IPS DF 19.7 (cell line): ENCODE data around the gene NIN.
"Not testable (repeated sequence)": the region's sequence is repeated elsewhere in the genome, so short reads cannot be mapped to it uniquely, and the experiment has no call there.

Experiments used
- DNase-seq: peaks from one replicate; pipeline ENCODE4 v3.0.0-alpha.2; 2013; ENCODE audit warnings: low read depth, low spot score

NIN gene

DNA sequence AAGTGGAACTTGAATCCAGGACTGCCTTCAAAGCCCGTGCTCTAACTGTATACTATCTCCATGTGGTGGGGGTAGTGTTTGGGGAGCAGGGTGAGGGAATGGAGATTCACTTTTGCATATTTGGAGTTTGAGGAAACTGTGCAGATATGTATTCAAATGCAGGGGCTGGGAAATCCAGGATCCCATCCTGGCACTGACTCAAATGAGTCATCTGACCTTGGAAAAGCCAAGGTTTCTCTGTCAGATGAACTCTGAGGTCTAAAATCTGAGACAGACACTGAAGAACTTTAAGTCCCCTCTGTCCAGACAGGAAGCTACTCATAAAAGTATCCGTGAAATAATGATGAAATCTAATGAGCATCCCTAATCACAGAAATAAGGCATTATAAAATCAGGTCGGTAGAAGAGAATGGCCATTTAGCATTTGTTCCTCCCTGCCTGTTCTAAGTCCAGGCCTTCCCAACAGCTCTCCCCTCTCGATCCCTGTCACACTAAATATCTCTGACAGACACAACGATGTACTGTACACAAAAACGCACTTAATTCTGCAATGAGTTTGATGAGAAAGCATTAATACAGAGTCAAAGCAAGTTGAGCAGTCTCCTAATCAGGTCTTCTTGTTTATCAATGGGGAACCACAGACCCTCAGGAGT lies 14.4 kb downstream of the NIN start:
- DNase-seq, result no peak

DNA sequence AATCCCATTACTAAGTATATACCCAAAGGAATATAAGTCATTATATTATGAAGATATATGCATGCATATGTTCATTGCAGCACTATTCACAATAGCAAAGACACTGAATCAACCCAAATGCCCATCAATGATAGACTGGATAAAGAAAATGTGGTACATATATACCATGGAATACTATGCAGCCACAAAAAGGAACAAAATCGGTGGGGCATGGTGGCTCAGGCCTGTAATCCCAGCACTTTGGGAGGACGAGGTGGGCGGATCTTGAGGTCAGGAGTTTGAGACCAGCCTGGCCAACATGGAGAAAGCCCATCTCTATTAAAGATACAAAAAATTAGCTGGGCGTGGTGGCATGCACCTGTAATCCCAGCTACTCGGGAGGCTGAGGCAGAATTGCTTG lies 15.4 kb downstream of the NIN start:
- DNase-seq, result not testable (repeated sequence)

DNA sequence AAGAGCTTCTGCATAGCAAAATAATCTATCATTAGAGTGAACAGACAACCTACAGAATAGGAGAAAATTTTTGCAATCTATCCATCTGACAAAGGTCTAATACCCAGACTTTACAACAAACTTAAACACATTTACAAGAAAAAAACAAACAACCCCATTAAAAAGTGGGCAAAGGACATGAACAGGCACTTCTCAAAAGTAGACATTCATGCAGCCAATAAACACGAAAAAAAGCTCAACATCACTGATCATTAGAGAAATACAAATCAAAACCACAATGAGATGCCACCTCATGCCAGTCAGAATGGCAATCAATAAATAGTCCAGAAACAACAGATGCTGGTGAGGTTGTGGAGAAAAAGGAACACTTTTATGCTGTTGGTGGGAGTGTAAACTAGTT lies 15.9 kb downstream of the NIN start:
- DNase-seq, result not testable (repeated sequence)

DNA sequence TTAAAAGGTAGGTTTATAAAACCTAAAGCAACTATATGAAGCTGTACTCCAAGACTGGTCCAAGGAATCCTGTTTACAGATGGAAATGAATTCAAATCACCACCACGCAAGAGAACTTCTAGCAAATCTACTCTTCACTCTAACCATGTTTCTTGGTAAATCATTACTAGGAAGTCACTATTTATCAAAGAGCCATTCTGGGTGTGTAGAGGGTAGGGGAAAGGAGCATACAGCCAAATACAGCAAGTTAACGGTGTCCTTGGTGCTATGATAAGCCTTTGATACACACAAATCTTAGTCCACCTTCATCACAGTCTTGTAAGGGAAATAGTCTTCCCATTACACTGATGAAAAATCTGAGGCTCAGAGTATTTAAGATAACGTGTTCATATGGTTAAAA lies 16.8 kb downstream of the NIN start:
- DNase-seq, result no peak

DNA sequence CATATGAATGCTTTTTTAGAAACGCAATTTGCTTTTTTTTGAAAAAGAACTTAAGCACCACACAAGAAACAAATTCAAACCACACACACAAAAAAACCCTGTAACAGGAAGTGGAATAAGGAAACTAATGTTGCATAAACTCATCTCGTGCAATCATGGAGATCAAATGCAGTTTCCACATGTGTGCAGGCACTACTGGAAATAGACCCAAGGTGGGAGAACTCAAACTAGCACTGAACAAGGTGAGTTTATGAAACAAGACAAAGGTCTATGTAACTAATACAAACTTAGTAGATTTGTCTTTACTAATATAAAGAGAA lies 17.5 kb downstream of the NIN start:
- DNase-seq, result no peak

DNA sequence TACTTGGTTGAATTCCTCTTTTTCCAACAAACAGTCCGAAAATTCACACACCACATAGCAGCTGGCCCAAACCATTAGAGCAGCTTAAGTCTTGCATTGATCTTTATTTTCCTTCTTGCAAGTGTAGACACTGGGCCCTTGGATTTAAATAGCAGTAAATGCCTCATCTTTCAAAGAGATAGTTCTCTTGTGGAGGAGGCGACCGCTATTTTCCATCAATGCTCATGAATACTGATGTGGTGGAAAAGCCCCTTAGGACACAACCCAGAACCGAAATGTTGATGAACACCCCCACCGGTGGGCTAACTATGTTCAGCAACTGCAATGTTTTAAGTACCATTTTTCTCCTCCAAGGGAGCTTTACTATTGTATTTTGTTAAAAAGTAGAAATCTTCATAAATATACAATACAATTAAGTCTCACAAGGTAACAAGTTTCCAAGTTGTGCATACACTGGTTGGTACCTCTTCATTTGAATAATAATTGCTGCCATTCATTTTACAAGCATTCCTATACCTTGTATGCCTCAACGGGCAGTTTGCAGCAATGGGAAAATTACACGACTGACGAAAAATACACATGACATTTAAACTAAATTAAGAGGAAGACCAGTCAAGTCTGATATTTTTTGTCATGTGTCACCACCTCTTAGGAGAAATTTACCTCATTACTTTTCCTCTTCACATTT lies 18.0 kb downstream of the NIN start:
- DNase-seq, result no peak

DNA sequence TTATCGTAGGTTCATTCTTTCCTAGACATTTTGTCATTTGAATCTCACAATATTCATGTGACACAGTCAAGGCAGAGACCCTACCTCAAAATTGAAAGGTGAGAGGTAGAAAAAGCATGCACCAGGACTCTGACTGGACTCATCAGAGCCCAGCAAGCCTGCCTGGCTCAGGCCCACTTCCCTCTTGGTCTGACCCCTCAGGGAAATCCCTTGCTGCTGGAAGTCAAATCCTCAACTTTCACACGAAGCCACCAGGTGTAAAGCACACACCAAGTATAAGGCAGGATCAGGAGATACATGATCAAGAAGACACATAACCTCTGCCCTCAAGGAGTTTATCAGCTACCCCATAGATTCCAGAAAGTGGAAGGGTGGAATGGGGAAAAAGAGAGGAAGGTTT lies 18.8 kb downstream of the NIN start:
- no peak for DNase-seq

DNA sequence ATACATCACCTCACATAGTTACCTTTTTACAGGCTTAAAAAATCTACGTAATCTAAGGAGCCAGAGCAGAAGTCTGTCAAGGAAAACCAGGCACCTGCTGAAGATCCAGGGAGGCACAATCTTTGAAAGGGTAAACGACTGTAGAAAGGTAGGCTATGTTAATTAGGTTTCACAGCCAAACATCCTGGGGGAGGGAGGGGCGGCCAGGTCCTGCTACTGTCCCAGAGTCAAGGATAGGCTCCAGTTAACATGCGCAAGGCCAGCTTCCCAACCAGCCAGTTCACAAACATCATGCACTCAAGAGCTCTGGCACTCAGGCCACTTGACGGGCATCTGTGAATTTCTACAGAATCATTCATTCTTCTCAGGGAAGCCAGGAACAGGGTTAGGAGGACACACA lies 22.9 kb downstream of the NIN start:
- DNase-seq, result no peak

DNA sequence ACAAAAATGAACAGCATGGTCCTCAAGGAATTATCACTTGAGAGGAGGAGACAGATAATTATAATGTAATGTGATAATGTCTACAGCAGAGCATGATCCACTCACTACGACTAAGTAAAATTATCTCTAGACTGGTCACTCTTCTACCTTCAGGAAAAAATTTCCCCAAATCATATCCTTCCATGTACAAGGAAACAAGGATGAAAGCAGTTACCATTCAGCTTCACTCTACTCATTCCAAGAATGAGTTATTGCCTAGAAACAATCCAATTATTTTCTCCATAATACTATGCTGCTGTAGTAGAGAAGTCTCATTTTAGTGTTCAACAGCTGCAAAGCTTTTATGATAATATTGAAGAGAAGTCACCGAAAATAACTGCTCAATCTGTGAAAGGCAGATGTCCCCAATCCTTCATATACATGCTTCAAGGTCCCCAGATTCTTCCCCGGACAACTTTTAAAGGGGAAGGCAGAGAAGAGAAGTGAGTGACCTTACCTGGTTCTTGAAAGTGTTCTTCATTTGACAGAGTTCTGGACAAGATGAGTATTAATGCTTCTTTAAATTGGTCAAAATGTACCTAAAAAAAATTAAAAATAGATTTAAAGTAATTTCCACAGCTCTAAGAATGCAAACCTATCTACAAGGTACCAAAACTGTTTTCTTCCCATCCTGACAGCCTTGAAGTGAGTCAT lies 24.6 kb downstream of the NIN start:
- DNase-seq, result no peak

DNA sequence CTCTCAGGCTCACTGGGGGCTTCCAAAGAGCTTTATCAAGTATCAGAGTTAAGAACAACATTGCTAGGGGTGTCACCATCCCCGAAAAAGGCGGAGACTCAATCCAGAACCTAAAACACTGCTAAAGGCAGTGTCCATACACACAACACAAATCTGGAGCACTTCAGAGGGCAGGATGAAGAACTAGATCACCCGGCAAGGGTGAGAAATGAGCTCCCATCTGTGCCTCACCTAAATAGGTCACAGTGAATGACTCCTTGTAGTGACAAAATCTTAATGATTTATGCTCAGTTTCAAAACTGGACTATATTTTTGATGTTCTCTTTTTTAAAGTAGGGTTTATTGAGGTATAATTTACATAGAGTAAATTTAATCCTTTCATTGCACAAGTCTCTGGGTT lies 25.6 kb downstream of the NIN start:
- no peak for DNase-seq

DNA sequence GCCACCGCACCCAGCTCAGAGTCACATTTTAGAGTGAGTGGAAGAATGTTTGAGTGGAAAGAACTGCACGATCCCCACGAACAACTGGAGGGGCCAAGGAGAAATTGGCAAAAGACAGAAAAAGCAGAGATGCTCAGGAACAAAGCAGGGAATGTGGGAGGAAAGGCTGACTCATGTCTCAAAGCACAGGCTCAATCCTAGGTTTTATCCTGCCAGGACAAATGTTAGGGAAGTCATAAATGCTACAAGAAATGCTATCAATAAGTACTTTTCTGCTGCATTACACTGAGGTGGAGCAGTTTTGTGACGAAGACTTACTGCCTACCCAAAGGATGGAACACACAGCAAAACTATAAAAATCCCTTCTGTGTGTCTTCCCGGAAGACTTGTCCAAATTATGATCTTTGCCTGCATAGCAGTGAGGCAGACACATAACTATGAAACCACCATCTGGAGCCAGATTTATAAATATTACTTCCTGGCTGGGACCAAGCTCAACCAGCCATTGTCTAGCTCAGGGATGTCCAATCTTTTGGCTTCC lies 26.7 kb downstream of the NIN start:
- no peak for DNase-seq

DNA sequence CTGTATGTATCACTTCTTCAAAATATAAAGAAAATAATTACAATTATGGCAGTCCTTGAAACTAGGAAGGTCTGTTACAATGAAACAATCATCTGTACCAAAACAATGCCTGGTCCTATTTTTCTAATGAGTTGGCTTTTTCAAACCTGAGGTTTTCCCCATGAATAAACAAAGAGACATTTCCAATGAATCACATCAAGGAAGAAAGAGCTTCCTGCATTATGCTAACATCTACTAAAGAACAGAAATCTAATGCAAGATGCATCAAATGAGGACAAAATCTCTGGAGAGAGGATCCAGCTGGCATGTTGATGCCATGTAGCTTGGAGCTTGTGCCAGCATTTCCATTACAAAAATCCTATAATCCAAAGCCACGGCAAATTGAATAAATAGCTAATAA lies 29.3 kb downstream of the NIN start:
- no peak for DNase-seq

DNA sequence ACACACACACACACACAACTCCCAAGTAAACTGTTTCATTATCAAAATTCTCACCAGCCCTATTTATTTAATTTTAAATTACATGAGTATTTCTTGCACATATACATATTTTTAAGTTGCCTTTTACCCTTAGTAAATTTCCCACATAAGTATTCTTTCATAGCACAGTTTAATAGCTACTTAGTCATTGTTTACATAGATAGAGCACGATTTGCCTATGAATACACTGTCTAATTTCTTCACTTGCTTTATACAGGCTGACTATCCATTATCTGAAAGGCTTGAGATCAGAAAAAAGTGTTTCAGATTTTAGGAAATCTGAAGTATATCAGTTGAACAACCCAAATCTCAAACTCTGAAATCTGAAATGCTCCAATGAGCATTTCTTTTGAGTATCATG lies 30.9 kb downstream of the NIN start:
- no peak for DNase-seq

DNA sequence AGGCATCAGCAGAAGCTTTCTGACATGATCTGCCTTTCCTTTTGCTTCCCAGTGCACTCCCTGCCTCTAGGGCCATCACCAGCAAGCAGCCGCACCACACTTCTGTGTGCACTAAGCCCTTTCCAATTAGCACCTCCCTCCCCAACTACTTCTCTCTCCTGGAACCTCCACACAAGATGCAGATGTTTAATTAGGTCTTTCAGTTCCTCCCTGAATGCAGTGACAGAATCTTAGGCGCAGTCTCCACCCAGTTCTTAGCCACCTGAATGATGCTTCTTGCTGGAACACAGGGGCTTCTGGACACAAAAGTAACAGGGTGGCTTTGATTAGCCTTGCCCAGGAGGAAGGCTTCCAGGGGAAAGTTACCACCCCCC lies 32.9 kb downstream of the NIN start:
- no peak for DNase-seq

DNA sequence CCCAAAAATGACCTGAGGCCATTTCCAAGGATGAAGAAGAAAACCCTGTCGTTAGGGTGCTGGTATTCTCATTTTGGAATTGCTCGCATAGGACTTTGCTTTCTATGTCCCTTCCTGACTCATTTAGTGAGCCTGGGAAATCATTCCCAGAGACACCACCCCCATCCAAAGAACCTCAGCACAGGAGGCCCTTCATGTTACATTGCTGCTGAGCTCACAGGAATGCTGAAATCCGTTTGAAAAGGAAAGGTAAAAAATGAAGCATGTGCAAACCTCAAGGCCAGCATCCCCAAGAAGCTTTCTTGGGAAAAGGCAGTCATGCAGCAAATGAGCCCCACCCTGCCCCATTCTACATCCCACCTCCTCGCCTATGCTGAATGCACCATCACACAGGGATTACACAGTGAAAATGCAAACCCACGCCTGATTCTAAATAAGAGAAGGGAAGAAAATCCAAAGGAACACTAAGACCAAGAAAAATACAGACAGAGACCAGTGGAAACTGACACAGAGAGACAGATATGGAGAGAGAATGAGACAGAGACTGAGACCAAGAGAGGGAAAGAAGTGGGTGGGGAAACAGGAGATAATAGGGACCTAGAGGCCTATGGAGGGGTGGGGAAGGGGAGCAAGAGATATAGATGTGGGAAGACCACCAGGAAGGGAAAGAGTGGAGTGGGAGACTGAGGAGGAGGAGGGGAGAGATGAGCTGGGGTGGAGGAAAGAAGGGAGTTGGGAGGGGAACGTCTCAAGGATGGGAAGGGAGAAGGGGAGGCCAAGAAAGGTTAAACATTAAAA lies 33.5 kb downstream of the NIN start:
- no peak for DNase-seq

DNA sequence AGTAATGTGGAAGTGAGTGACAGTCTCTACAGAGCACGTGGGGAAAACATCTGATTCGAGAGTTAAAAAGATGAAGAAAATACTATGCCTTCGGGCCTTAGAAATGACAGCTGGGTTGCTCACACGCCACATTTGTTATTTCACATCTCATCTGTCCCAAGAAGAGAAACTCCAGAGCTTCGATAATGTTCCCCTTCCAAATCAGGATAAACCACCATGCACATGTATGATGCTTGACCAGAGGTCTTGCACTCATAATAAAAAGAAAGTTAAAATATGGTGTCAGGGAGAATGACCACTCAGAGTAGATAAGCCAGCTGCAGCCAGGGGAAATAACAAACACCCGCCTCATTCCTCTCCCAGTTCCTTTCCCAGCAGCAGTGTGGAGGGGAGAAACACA lies 34.6 kb downstream of the NIN start:
- DNase-seq, result no peak

DNA sequence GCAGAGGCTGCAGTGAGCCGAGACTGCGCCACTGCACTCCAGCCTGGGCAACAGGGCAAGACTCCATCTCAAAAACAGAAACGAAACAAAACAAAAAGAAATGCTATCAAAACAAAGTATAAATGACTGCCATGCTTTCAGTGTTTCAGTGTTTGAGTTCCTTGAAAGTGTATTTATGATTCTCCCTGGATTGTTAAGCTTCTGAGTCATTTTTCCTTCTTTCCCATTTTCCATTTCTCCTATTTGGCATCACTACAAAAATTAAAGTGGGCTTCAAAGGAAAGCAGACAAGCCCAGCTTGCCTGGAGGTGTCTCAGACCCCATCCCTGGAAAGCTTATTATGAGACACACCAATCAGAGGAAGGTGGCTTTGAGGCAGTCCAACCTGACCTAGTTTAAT lies 35.1 kb downstream of the NIN start:
- no peak for DNase-seq

DNA sequence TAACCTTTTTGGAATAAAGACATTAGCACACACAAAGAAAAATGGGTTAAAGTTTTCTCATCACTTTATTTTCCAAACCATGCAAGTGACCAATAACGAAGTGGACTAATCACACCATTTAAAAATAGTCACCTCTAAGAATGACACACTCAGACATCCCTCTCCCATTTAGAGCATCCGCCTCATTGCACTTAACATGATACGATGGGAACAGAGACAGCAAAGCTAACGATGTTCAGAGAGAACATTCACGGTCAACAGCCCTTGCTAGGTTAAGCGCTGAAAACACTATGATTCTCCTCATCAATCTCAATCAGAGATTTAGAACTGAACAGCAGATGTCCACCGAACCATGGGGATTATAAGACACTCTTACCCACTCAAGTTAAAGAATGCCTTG lies 35.8 kb downstream of the NIN start:
- no peak for DNase-seq

DNA sequence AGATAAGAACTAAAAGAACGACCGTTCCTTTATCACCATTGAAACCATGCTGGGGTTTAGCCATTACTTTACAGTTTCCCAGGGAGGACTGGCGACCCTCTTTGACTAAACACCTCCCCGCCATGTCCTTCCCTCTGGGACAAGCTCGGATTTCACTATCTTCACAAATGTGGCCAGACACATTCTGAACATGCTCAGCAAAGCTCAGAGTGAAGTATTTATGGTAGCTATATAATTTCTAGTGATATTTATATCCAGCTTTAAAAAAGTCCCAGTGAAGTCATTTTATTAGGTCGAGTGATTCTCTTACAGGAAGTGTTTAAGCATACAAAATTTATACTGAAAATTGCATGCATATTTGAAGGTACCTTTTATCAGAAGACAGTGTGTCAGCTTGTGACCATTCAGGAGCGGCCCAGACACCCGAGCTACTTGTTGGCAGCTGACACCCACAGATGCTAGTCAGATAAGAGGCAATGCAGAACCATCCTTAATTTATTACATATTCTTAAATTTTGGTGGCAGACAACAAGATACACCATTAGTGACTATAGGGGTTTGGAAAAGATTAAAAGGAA lies 36.8 kb downstream of the NIN start:
- no peak for DNase-seq

DNA sequence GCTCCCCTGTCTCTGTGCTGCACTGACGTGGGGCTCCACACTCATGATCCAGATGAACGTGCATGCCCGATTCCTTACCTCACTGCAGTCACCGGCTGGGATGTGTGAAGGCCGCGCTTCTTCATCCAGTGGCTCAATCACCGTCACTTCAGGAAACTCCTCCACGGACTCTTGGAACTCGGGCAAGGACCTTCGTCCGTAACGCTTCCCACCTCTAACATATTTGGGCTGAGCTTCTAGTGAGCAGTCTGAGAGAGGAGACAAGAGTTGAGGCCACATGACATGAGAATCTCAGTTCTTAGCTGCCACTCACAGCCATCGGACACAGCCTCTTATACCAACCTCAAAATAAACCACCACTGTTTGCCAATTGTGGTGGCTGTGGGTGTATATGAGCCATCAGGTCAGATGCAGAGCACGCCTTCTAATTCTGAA lies 38.3 kb downstream of the NIN start:
- DNase-seq, result no peak

DNA sequence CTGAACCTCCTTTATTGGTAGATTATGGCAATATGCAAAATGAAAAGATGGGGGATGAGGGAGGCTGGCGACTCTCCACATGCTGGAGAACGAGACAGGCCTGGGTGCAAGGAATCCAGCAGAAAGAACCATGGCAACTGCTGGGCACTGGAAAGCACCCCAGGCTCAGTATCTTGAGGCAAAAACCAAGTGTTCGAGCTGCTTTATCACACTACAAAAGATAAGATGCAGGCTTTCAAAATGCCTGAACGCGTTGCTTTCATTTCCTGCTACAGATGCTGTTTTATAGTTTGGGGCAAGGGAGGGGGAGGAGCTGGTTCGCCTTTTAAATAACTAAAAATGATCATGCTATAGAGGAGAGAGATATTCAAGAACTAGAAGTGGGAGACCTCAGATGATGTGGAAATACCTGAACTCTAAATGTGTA lies 38.9 kb downstream of the NIN start:
- DNase-seq, result no peak

DNA sequence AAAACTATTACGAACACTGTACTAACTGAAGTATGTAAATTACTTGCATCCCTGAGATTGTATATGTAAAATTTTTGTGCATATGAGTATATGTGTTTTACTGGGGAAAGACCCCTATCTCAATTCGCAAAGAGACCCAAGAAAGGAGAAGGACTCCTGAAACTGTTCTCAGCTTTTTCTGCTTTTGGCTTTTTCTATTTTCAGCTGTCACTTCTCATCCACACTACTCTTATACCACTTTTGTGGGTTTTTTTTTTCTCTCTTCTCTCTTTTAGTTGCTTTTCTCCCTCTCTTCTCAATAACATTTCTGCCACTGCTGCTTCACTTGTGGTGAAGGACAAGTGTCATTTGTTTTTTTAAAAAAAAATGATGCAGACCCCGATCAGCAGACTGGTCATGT lies 39.8 kb downstream of the NIN start:
- no peak for DNase-seq
